Activated CD8-positive, alpha-beta memory T cell treated with anti-CD3 and anti-CD28 coated beads for 24 hours (primary cell): ENCODE data around the gene CNTN6.

Experiments used
- DNase-seq: peaks from one replicate; pipeline ENCODE4 v3.0.0-alpha.2; 2020

Gene CNTN6

GRCh38 chr3:1442271-1442670 is 349.4 kb downstream of the CNTN6 start:
- no peak for DNase-seq

GRCh38 chr3:1444195-1444594 is 351.4 kb downstream of the CNTN6 start:
- DNase-seq: no peak

DNA sequence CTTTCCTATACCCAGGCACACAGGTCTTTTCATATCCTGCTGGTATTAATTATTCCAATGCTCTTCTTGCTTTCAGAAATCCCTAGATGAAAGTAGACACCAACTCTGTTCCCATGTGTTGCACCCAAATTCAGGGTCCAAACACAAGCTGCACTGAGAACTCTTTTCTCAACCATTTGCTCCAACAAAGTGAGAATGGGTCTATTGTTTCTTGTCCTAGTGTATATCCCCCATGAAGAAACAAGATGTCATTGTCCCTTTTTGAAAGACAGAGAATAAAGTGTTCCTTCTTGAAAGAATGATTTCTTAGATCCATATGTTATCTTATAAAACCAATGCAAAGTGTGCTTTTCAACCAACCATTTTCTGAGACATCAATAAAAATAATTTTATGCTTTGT is 353.7 kb downstream of the CNTN6 start:
- DNase-seq: no peak

GRCh38 chr3:1447452-1447851 is 354.6 kb downstream of the CNTN6 start:
- no peak for DNase-seq

DNA sequence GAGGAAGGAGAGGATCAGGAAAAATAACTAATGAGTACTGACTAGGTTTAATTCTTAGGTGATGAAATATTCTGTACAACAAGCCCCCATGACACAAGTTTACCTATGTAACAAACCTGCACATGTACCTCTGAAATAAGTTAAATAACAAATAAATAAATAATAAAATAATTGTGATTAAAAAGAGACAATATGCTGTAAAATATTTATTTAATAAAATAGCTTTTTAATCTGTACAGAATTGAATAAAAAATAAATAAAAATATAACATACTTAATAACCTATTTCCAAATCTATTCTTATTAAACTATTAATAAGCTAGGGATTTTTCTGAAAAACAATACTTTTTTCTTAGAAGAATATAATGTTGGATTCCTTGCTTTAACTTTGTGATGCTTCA is 355.6 kb downstream of the CNTN6 start:
- no peak for DNase-seq
